Endothelial cell of umbilical vein (primary cell): ENCODE measurements around the gene NTN1. TPM values are rescaled to one million over a fixed set of nuclear protein-coding genes. Genes with fewer than 3 reads are reported as not detected.

Experiments
- BruUV-seq: library from RNA; stranded (reverse); fragments of 400-500 nt; replicated peaks from 2 replicates; lab custom pipeline; 2021; lab: Mats Ljungman, UMichigan
- CTCF ChIA-PET: fragments of 300-600, 350-600 bp; sonication (Branson Sonifier 250); formaldehyde crosslinking; loops from one replicate; lab custom pipeline; 2021; ENCODE audit warnings: antibody characterized with exemption, inconsistent platforms; lab: Charles Lee
- POLR2A ChIA-PET: fragments of 300-600, 350-600 bp; sonication (Branson Sonifier 250); formaldehyde crosslinking; loops from one replicate; lab custom pipeline; 2021; ENCODE audit warnings: antibody characterized with exemption, inconsistent platforms; lab: Charles Lee
- DNase-seq: peaks from one replicate; pipeline ENCODE4 v3.0.0-alpha.2; 2011; ENCODE audit warnings: low read depth, low spot score
- FAIRE-seq: peaks from 2 replicates; lab custom pipeline; 2011; peaks lifted over from hg19 to GRCh38; lab: Jason Lieb, UNC
- H2AFZ ChIP-seq: 2 replicates; pipeline ENCODE4 v1.6.0; 2012; ENCODE audit warnings: low read depth, low read length, control low read depth, inconsistent platforms
- H3K27ac ChIP-seq: 2 replicates; pipeline ENCODE4 v1.5.1; 2011; ENCODE audit warnings: low read depth, mild to moderate bottlenecking, control low read depth, low read length, moderate library complexity; ENCODE audit not compliant: insufficient read depth
- H3K27me3 ChIP-seq, 2 experiments: 2 replicates each; pipeline versions ENCODE4 v1.6.0 to v1.6.1; 2011; ENCODE audit warnings: low read length in 2 of 2, mixed read lengths in 1 of 2; ENCODE audit not compliant: control insufficient read depth in 2 of 2, insufficient read depth in 2 of 2
- H3K36me3 ChIP-seq, 2 experiments: 2 replicates in 1 of 2; 3 replicates in 1 of 2; pipeline ENCODE4 v1.5.1; 2011; ENCODE audit warnings: low read length in 2 of 2, mild to moderate bottlenecking in 1 of 2, moderate library complexity in 1 of 2; ENCODE audit not compliant: control insufficient read depth in 2 of 2, insufficient read depth in 2 of 2; ENCODE audit errors: extremely low read depth in 1 of 2
- H3K4me1 ChIP-seq: 3 replicates; pipeline ENCODE4 v1.5.1; 2011; ENCODE audit warnings: mild to moderate bottlenecking, low read length; ENCODE audit not compliant: control insufficient read depth, insufficient read depth; ENCODE audit errors: extremely low read depth
- H3K4me2 ChIP-seq: 2 replicates; pipeline ENCODE4 v1.6.1; 2011; ENCODE audit warnings: low read length, control low read depth, mixed read lengths; ENCODE audit not compliant: insufficient read depth
- H3K4me3 ChIP-seq, 3 experiments: fragments of 200-600 bp in 1 of 3; sonication (generic), shearing (Covaris generic) in 1 of 3; replicated peaks in 1 of 3; 2 replicates each; pipeline ENCODE4 v1.5.1; 2011 to 2016; ENCODE audit warnings: control low read depth in 3 of 3, low read length in 3 of 3, mild to moderate bottlenecking in 2 of 3, inconsistent platforms in 1 of 3, low read depth in 1 of 3, moderate library complexity in 1 of 3; ENCODE audit not compliant: insufficient read depth in 1 of 3
- H3K79me2 ChIP-seq: 2 replicates; pipeline ENCODE4 v1.6.0; 2012; ENCODE audit warnings: low read length, inconsistent platforms; ENCODE audit not compliant: control insufficient read depth, insufficient read depth
- H3K9ac ChIP-seq: replicated peaks from 2 replicates; pipeline ENCODE3; 2011; ENCODE audit warnings: low read length, control low read depth; ENCODE audit not compliant: insufficient read depth; ENCODE audit errors: extremely low read depth
- H3K9me1 ChIP-seq: replicated peaks from 3 replicates; pipeline ENCODE4 v1.6.0; 2011; ENCODE audit warnings: mild to moderate bottlenecking, low read length; ENCODE audit not compliant: control insufficient read depth, insufficient read depth; ENCODE audit errors: extremely low read depth
- H3K9me3 ChIP-seq: replicated peaks from 2 replicates; pipeline ENCODE4 v1.5.1; 2012; ENCODE audit warnings: low read length, inconsistent platforms; ENCODE audit not compliant: control insufficient read depth, insufficient read depth
- H4K20me1 ChIP-seq: replicated peaks from 2 replicates; pipeline ENCODE3; 2011; ENCODE audit warnings: mild to moderate bottlenecking, low read length; ENCODE audit not compliant: control insufficient read depth, insufficient read depth; ENCODE audit errors: extremely low read depth
- EZH2 ChIP-seq: IDR thresholded peaks from 2 replicates; pipeline ENCODE4 v1.6.1; 2012; ENCODE audit warnings: borderline replicate concordance, low read depth, mild to moderate bottlenecking, moderate library complexity, low read length, inconsistent platforms; ENCODE audit not compliant: severe bottlenecking
- FOS ChIP-seq: IDR thresholded peaks from 2 replicates; pipeline ENCODE4 v1.6.1; 2011; ENCODE audit warnings: mild to moderate bottlenecking, low read length, moderate library complexity, borderline replicate concordance; ENCODE audit not compliant: insufficient read depth
- GATA2 ChIP-seq: IDR thresholded peaks from 2 replicates; pipeline ENCODE4 v1.7.0; 2011; ENCODE audit warnings: low read depth, mild to moderate bottlenecking, moderate library complexity, mixed read lengths, low read length; ENCODE audit not compliant: insufficient read length, insufficient read depth
- JUN ChIP-seq: IDR thresholded peaks from 2 replicates; pipeline ENCODE4 v1.6.1; 2011; ENCODE audit warnings: borderline replicate concordance, low read depth; ENCODE audit not compliant: insufficient read length, insufficient read depth
- MYC ChIP-seq: IDR thresholded peaks from one replicate; pipeline ENCODE4 v1.6.1; 2011; ENCODE audit warnings: mild to moderate bottlenecking, low read depth, low read length
- POLR2A ChIP-seq: IDR thresholded peaks from 2 replicates; pipeline ENCODE4 v1.6.1; 2012; ENCODE audit warnings: low read depth, mild to moderate bottlenecking, control low read depth, low read length
- POLR2AphosphoS5 ChIP-seq: IDR thresholded peaks from 2 replicates; pipeline ENCODE4 v1.6.1; 2012; ENCODE audit warnings: low read depth, mild to moderate bottlenecking, control low read depth, low read length, moderate library complexity; ENCODE audit not compliant: insufficient read depth
- dilution Hi-C: fragments of 300-500 bp; cut with MboI; formaldehyde crosslinking; loops from one replicate; pipeline ENCODE4 v1.15.0; 2019; ENCODE audit warnings: low sequenced_read_pairs; ENCODE audit not compliant: extremely low pct_ligation_motif_present
- intact Hi-C: fragments of 100-400 bp; cut with micrococcal nuclease; formaldehyde crosslinking; loops from one replicate; pipeline ENCODE4 v1.10.0; 2022
- polyA plus RNA-seq, 4 experiments: library from polyadenylated mRNA; depleted of rRNA in 3 of 4; stranded (reverse) in 3 of 4; unstranded in 1 of 4; fragments of >200 nt; gene quantifications; 2 replicates each; pipeline versions ENCODE4 v1.2.1 to v1.2.3, GENCODE V29; 2011 to 2012; ENCODE audit warnings: missing spikeins in 1 of 4
- total RNA-seq: library from RNA; stranded (reverse); gene quantifications from 2 replicates; pipeline ENCODE4 v1.2.3, GENCODE V29; 2021
- TF ChIP-seq, protein P1 (sequence below), 2 donors: IDR thresholded peaks; 1 replicate in 1 of 2; 2 replicates in 1 of 2; pipeline ENCODE4 v1.5.1; 2011; ENCODE audit warnings: low read length in 2 of 2, mild to moderate bottlenecking in 2 of 2, moderate library complexity in 2 of 2, control low read depth in 1 of 2, inconsistent platforms in 1 of 2, low read depth in 1 of 2; ENCODE audit not compliant: insufficient read depth in 1 of 2; ENCODE audit errors: extremely low read depth in 1 of 2
- TF ChIP-seq, protein P2 (sequence below): IDR thresholded peaks from 2 replicates; pipeline ENCODE4 v1.6.1; 2011; ENCODE audit not compliant: insufficient read depth, insufficient read length

NTN1 gene
- total and polyA plus RNA-seq, 2 donors (not counting 3 experiments of a cell fraction or from before 2014, with no cell fraction given): 0.10 to 0.18 TPM

DNA sequence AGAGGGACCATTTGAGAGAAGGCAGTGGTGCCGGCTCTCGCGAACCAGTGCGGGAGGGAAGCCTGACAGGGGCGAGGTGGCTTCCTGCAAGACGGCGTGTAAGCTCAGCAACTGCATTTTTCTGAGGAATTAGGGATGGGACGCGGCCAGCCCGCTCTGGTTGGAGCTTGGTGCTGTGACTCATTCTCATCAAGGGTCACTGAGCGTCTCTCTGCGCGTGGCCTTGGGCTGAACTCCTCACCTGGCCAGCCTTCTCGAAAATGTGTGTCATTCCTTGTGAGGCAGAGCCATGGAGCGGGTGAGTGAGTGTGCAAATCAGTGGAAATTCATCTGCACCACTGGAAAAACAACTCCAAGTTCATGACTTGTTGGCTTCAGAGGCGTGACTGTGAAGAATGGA, 52.8 kb downstream of the NTN1 start:
- H3K4me2 ChIP-seq: no peak overlapping the region
- H3K36me3 ChIP-seq: no peaks in the 10 kb centered on the region
- H3K27me3 ChIP-seq: no peaks in the 10 kb centered on the region
- ChIA-PET CTCF (no interaction called here), POLR2A (no interaction called here)
- H3K9me3 ChIP-seq: no peaks in the 10 kb centered on the region
- no peak overlapping the region for H3K9ac ChIP-seq
- FAIRE-seq (no peak), DNase-seq (no peak)
- no peak overlapping the region for H3K27ac ChIP-seq
- no peaks in the 10 kb centered on the region for H3K79me2 ChIP-seq
- intact Hi-C loops (no loop called here), dilution Hi-C loops (no loop called here)
- H3K9me1 ChIP-seq: no peaks in the 10 kb centered on the region
- H3K4me1 ChIP-seq: no peaks in the 10 kb centered on the region
- TF ChIP-seq JUN: no peak
- TF ChIP-seq POLR2AphosphoS5: no peak
- TF ChIP-seq, protein P1, sequence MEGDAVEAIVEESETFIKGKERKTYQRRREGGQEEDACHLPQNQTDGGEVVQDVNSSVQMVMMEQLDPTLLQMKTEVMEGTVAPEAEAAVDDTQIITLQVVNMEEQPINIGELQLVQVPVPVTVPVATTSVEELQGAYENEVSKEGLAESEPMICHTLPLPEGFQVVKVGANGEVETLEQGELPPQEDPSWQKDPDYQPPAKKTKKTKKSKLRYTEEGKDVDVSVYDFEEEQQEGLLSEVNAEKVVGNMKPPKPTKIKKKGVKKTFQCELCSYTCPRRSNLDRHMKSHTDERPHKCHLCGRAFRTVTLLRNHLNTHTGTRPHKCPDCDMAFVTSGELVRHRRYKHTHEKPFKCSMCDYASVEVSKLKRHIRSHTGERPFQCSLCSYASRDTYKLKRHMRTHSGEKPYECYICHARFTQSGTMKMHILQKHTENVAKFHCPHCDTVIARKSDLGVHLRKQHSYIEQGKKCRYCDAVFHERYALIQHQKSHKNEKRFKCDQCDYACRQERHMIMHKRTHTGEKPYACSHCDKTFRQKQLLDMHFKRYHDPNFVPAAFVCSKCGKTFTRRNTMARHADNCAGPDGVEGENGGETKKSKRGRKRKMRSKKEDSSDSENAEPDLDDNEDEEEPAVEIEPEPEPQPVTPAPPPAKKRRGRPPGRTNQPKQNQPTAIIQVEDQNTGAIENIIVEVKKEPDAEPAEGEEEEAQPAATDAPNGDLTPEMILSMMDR (IDR thresholded peaks at IDR 0.05; ENCODE audit: extremely low read depth in 1 of 2, insufficient read depth in 1 of 2, low read depth in 1 of 2, low read length in 2 of 2): no peak
- no peak for TF ChIP-seq EZH2
- no peak for TF ChIP-seq GATA2
- TF ChIP-seq MYC: no peak
- TF ChIP-seq FOS: no peak
- TF ChIP-seq, protein P2, sequence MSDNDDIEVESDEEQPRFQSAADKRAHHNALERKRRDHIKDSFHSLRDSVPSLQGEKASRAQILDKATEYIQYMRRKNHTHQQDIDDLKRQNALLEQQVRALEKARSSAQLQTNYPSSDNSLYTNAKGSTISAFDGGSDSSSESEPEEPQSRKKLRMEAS: no peak
- no peak for TF ChIP-seq POLR2A
- no peak overlapping the region for H3K4me3 ChIP-seq
- no peak overlapping the region for H2AFZ ChIP-seq
- no TSS peak for BruUV-seq
- no peaks in the 10 kb centered on the region for H4K20me1 ChIP-seq
